K562 (cell line): ENCODE data around the gene PDHX. TPM values are rescaled to one million over a fixed set of nuclear protein-coding genes. Genes with fewer than 3 reads are reported as not detected.

Experiments used
- ARHGAP35 ChIP-seq: fragments of 450-650 bp; IDR thresholded peaks from 2 replicates; pipeline ENCODE4 v1.6.1; 2018; ENCODE audit not compliant: partially characterized antibody
- HDAC2 ChIP-seq: fragments of 450-650 bp; IDR thresholded peaks from 2 replicates; pipeline ENCODE4 v1.6.1; 2016; ENCODE audit warnings: mild to moderate bottlenecking
- HLTF ChIP-seq: fragments of 450-650 bp; IDR thresholded peaks from 2 replicates; pipeline ENCODE4 v1.6.1; 2016
- MAFK ChIP-seq: IDR thresholded peaks from 2 replicates; pipeline ENCODE4 v1.6.1; 2011; ENCODE audit warnings: low read length, improper control_type of control experiment
- MEIS2 ChIP-seq: fragments of 450-650 bp; IDR thresholded peaks from 2 replicates; pipeline ENCODE4 v1.6.1; 2014; ENCODE audit warnings: mild to moderate bottlenecking; ENCODE audit not compliant: partially characterized antibody
- NFE2L1 ChIP-seq: fragments of 450-650 bp; IDR thresholded peaks from 2 replicates; pipeline ENCODE4 v1.6.1; 2016; ENCODE audit warnings: missing genetic modification characterization, low read depth, mild to moderate bottlenecking, missing compliant biosample characterization, moderate library complexity, borderline replicate concordance
- NFIC ChIP-seq: fragments of 450-650 bp; IDR thresholded peaks from 2 replicates; pipeline ENCODE4 v1.6.1; 2017; ENCODE audit warnings: mild to moderate bottlenecking, inconsistent platforms
- PHF20 ChIP-seq: fragments of 450-650 bp; IDR thresholded peaks from 2 replicates; pipeline ENCODE4 v1.6.1; 2018; ENCODE audit not compliant: partially characterized antibody
- RBFOX2 ChIP-seq: fragments of 200-400 bp; formaldehyde crosslinking; IDR thresholded peaks from 2 replicates; pipeline ENCODE4 v1.6.1; 2017; ENCODE audit warnings: low read depth, mild to moderate bottlenecking, low read length, moderate library complexity
- STAT5A ChIP-seq: IDR thresholded peaks from 2 replicates; pipeline ENCODE4 v1.6.1; 2012; ENCODE audit warnings: low read length, inconsistent platforms, borderline replicate concordance
- TAL1 ChIP-seq: fragments of 450-650 bp; IDR thresholded peaks from 2 replicates; pipeline ENCODE4 v1.6.1; 2016; ENCODE audit warnings: mild to moderate bottlenecking
- ZFP1 ChIP-seq: fragments of 450-650 bp; formaldehyde crosslinking; IDR thresholded peaks from 2 replicates; pipeline ENCODE4 v1.4.0; 2020; ENCODE audit warnings: mild to moderate bottlenecking, mixed read lengths
- polyA plus RNA-seq, 8 experiments: library from polyadenylated mRNA; depleted of rRNA in 4 of 8; stranded (reverse) in 5 of 8; unstranded in 3 of 8; fragments of >200 nt; fragmentation: Nextera tagmentation in 2 of 8; fragmentation: Illumina TruSeq in 1 of 8; extraction: Ambion mirVana in 2 of 8; extraction: Trizol in 1 of 8; gene quantifications; 2 replicates each; pipeline versions ENCODE4 v1.2.1 to v1.2.3, GENCODE V29; 2011 to 2014; ENCODE audit warnings: inconsistent platforms in 1 of 8, missing spikeins in 1 of 8
- total RNA-seq, 7 experiments: library from RNA; depleted of rRNA in 6 of 7; stranded (reverse); fragments of >200 nt in 6 of 7; fragmentation: Illumina TruSeq in 2 of 7; extraction: Trizol in 2 of 7; gene quantifications; 2 replicates each; pipeline versions ENCODE4 v1.2.1 to v1.2.3, GENCODE V29; 2011 to 2021; ENCODE audit warnings: low replicate concordance in 1 of 7
- TF ChIP-seq, protein P1 (sequence below), 2 experiments: fragments of 450-650 bp; IDR thresholded peaks; 2 replicates each; pipeline ENCODE4 v1.6.1; 2018; ENCODE audit warnings: mild to moderate bottlenecking in 2 of 2, low read depth in 1 of 2; ENCODE audit not compliant: partially characterized antibody in 2 of 2
- TF ChIP-seq, protein P2 (sequence below): fragments of 450-650 bp; IDR thresholded peaks from 2 replicates; pipeline ENCODE4 v1.6.1; 2016; ENCODE audit warnings: low read depth, mild to moderate bottlenecking, moderate library complexity
- TF ChIP-seq, protein P3 (sequence below): fragments of 450-650 bp; IDR thresholded peaks from 2 replicates; pipeline ENCODE4 v1.6.1; 2018; ENCODE audit warnings: mild to moderate bottlenecking, low read depth; ENCODE audit not compliant: partially characterized antibody
- TF ChIP-seq, protein P4 (sequence below): fragments of 250-450 bp; sonication (Bioruptor Pico); IDR thresholded peaks from 2 replicates; pipeline ENCODE4 v1.4.0; 2020; ENCODE audit warnings: borderline replicate concordance
- TF ChIP-seq, protein P5 (sequence below), 2 experiments: IDR thresholded peaks in 1 of 2; conservative IDR thresholded peaks in 1 of 2; 2 replicates each; pipeline ENCODE4 v1.6.1; 2016; ENCODE audit warnings: low read depth in 2 of 2, mild to moderate bottlenecking in 1 of 2, missing compliant biosample characterization in 1 of 2, missing genetic modification characterization in 1 of 2, moderate library complexity in 1 of 2

PDHX gene
- total and polyA plus RNA-seq, 9 of the 15 experiments (the other 6 are each of a cell fraction or from before 2014, with no cell fraction given): 20.8 to 43.5 (median 31.2) TPM

DNA sequence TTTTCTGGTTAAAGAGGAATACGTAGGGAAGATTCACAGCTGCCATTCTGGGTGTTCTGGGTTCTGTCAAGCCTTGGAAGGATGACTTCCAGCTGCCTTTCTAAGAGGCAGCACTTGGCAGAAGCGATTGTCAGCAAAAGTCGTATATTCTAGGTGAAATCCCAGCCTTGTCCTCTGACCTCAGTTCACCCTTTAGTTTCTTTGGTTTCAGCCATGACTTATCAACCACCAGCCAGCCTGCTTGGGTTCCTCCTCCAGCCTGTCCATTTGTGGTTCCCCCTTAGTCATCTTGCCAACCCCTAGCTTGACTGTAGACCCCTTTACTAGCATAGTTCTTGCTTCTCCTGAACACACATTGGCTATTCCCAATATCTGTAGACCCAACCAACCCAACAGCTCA is 120.2 kb downstream of the PDHX start (continued):
- TF ChIP-seq, protein P1, sequence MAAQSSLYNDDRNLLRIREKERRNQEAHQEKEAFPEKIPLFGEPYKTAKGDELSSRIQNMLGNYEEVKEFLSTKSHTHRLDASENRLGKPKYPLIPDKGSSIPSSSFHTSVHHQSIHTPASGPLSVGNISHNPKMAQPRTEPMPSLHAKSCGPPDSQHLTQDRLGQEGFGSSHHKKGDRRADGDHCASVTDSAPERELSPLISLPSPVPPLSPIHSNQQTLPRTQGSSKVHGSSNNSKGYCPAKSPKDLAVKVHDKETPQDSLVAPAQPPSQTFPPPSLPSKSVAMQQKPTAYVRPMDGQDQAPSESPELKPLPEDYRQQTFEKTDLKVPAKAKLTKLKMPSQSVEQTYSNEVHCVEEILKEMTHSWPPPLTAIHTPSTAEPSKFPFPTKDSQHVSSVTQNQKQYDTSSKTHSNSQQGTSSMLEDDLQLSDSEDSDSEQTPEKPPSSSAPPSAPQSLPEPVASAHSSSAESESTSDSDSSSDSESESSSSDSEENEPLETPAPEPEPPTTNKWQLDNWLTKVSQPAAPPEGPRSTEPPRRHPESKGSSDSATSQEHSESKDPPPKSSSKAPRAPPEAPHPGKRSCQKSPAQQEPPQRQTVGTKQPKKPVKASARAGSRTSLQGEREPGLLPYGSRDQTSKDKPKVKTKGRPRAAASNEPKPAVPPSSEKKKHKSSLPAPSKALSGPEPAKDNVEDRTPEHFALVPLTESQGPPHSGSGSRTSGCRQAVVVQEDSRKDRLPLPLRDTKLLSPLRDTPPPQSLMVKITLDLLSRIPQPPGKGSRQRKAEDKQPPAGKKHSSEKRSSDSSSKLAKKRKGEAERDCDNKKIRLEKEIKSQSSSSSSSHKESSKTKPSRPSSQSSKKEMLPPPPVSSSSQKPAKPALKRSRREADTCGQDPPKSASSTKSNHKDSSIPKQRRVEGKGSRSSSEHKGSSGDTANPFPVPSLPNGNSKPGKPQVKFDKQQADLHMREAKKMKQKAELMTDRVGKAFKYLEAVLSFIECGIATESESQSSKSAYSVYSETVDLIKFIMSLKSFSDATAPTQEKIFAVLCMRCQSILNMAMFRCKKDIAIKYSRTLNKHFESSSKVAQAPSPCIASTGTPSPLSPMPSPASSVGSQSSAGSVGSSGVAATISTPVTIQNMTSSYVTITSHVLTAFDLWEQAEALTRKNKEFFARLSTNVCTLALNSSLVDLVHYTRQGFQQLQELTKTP (IDR thresholded peaks at IDR 0.05; ENCODE audit: low read depth in 1 of 2, partially characterized antibody in 2 of 2): no peak
- TF ChIP-seq ZFP1 (CRISPR knock-in tag) (no peak), PHF20 (no peak), STAT5A (peak; percentile 49; the same call in 1 of the 2 replicates), NFE2L1 (no peak), NFIC (peak; percentile 26; the same call in 1 of the 2 replicates), HDAC2 (peak; percentile 35; the same call in 1 of the 2 replicates), HLTF (no peak), RBFOX2 (no peak), TAL1 (peak; percentile 57; the same call in 1 of the 2 replicates), ARHGAP35 (no peak), MAFK (peak; percentile 10; the same call in 1 of the 2 replicates), MEIS2 (peak; percentile 76)
- TF ChIP-seq, protein P2, sequence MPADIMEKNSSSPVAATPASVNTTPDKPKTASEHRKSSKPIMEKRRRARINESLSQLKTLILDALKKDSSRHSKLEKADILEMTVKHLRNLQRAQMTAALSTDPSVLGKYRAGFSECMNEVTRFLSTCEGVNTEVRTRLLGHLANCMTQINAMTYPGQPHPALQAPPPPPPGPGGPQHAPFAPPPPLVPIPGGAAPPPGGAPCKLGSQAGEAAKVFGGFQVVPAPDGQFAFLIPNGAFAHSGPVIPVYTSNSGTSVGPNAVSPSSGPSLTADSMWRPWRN: no peak
- TF ChIP-seq, protein P3, sequence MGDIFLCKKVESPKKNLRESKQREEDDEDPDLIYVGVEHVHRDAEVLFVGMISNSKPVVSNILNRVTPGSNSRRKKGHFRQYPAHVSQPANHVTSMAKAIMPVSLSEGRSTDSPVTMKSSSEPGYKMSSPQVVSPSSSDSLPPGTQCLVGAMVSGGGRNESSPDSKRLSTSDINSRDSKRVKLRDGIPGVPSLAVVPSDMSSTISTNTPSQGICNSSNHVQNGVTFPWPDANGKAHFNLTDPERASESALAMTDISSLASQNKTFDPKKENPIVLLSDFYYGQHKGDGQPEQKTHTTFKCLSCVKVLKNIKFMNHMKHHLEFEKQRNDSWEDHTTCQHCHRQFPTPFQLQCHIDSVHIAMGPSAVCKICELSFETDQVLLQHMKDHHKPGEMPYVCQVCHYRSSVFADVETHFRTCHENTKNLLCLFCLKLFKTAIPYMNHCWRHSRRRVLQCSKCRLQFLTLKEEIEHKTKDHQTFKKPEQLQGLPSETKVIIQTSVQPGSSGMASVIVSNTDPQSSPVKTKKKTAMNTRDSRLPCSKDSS: no peak
- TF ChIP-seq, protein P4, sequence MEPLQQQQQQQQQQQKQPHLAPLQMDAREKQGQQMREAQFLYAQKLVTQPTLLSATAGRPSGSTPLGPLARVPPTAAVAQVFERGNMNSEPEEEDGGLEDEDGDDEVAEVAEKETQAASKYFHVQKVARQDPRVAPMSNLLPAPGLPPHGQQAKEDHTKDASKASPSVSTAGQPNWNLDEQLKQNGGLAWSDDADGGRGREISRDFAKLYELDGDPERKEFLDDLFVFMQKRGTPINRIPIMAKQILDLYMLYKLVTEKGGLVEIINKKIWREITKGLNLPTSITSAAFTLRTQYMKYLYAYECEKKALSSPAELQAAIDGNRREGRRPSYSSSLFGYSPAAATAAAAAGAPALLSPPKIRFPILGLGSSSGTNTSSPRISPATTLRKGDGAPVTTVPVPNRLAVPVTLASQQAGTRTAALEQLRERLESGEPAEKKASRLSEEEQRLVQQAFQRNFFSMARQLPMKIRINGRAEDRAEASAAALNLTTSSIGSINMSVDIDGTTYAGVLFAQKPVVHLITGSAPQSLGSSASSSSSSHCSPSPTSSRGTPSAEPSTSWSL (CRISPR knock-in tag): no peak
- TF ChIP-seq, protein P5, sequence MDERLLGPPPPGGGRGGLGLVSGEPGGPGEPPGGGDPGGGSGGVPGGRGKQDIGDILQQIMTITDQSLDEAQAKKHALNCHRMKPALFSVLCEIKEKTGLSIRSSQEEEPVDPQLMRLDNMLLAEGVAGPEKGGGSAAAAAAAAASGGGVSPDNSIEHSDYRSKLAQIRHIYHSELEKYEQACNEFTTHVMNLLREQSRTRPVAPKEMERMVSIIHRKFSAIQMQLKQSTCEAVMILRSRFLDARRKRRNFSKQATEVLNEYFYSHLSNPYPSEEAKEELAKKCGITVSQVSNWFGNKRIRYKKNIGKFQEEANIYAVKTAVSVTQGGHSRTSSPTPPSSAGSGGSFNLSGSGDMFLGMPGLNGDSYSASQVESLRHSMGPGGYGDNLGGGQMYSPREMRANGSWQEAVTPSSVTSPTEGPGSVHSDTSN (CRISPR knock-in tag; IDR thresholded peaks at IDR 0.05; ENCODE audit: low read depth): no peak
- TF ChIP-seq, protein P5 (tag; conservative IDR thresholded peaks at IDR 0.05; ENCODE audit: low read depth): peak; percentile 82
